NCI-H524 treated with DMSO at 0.1 percent for 48 hours (cell line): ENCODE results near the gene ZBTB7A.

Experiments
- DNase-seq: peaks from one replicate; lab custom pipeline; 2025; lab: John Stamatoyannopoulos, UW

Gene ZBTB7A

DNA sequence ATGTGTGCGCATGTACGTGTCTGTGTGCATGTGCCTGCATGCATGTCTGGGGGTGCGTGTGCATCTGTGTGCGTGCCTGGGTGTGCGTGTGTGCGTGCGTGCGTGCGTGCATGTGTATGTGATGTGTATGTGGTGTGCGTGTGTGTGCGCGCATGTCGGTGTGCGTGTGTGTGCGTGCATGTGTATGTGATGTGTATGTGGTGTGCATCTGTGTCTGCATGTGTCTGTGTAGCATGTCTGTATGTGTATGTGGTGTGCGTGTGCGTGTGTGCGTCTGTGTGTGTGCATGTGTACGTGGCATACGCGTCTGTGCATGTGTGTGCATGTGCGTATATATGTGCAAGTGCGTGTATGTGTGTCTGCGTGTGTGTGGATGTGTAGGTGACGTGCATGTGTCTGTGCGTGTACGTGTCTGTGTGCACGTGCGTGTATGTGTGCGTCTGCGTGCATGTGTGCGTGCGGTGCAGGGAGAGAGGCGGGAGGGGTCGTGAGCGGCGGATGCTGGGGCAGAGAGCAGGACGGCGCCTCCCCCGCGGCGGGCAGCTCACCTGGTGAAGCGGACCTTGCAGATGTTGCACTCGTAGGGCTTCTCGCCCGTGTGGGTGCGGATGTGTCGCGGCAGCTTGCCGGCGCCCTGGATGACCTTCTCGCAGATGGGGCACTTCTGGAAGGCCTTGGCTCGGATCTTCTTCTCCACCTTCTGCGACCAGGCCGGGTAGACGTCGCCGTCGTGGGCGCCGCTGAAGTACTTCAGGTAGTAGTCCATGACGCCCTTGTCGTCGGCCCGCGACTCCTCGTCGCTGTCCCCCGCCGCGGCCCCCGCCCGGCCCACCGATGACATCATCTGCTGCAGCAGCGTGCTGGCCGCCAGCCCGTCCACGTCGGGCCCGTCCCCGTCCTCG is 13.0 kb downstream of the ZBTB7A start:
- DNase-seq = no peak

DNA sequence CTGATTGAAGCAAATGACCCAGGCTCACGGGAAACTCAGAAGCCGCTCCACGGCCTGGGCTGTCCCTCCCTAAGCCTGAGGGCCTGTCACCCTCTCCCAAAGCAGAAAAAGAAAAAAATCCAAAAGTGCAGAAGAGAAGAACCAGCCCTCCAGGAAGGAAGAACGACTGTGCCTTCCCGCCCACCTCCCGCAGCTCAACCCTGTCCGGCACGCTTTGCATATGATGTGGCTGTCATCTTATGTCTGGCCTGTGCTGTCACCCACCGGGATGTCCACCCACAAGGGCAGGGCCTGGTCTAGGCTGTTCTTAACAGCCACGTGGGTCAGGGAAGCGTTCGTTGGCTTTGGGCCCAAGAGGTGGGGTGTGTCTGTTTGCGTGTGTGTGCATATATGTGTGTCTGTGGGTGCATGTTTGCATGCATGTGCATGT is 13.7 kb downstream of the ZBTB7A start:
- no peak for DNase-seq

DNA sequence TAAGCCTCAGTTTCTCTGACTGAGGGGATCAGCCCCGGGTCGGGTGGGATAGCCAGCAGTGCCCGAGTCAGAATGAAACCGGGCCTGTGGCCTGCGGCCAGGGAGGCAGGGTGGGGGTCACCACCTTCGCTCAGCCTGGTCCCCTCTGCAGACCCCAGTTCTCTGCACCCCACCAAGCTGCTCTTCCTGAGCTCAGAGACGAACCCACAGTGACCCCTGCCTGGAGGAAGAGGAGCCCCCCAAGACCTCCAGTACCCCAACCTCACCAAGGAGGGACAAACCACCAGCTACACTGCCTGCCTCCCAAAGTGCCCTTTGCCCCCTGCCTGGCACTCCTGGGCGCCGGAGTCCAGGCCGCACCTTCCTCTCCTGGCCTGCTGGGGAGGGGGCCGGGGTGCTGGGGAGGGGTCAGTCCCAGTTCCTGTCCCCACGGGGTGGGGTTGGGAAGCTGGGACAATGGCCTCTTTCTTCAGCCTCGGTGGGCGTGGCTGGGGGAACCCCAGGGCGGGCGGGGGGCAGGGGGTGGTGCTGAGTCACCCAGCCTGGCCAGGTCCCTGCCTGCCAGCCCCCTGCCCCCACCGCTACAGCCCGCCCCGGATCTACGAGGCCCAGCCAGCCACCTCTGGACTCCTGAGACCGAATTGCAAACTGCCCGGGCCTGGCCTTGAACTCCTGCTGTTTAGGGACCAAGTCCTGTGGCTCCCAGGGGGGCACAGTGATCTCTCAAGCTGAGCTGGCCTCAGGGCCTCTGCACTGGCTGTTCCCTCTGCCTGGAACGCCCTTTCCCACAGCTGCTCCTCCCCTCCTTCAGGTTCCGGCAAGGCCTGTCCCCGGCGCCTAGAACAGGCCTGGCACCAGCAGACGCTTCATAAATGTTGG is 14.3 kb downstream of the ZBTB7A start:
- DNase-seq = no peak

DNA sequence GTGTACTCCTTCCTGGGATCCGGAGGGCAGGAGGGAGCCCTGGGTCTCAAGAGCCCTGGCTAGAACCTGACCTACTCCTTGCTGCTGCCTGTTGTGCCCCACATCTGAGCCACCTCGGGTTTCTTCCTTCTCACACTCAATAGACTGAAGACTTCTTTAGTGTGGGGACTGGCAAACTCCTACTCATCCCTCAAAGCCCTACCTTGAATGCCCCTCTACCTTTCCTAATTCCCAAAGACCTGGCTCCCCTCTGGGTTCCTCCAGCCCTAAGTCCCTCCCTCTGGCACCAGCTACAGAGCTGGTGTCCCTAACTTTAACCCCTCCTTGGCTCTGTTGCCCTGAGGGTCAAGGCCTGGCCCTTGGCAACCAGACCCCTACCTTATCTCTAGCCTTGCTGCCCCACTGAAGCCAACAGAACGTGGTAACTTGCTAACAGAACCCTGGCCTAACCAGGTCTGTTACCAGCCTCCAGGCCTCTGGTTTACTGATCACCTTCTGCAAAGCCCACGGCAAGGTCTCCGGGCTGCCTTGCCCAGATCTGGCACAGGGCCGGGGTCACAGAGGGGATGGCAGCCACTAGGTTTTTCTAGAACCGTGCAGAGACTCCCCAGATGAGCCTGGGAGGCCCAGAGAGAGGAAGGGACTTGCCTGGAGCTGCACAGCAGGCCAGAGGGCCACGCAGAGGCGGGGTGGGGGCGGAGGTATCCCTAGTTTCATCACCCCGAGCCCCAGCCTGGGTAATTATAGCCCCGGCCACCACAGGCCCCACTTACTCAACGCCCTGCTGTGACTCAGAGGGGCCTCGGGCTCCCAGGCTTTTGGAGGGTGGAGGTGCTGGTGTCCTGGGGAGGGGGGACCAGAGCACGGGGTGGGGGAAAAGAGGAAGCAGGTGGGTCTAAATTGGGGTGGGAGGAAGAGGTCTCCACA is 15.3 kb downstream of the ZBTB7A start:
- DNase-seq = no peak

DNA sequence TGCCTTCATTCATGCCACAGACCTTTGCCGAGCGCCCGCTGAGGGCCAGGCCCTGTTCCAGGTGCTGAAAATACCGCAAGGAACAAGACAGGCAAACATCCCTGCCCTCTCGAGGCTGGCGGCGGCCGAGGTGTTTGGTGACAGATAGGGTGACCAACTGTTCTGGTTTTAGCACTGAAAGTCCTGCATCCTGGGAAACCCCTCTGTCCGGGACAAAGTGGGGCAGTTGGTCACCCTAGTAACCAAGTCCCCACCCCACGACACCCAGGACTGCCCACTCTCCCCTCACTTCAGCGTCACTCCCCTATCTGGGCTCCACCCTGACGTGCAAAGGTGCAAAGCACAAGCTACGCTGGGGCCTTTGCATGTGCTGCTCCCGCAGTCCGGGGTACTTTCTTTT is 17.3 kb downstream of the ZBTB7A start:
- no peak for DNase-seq

DNA sequence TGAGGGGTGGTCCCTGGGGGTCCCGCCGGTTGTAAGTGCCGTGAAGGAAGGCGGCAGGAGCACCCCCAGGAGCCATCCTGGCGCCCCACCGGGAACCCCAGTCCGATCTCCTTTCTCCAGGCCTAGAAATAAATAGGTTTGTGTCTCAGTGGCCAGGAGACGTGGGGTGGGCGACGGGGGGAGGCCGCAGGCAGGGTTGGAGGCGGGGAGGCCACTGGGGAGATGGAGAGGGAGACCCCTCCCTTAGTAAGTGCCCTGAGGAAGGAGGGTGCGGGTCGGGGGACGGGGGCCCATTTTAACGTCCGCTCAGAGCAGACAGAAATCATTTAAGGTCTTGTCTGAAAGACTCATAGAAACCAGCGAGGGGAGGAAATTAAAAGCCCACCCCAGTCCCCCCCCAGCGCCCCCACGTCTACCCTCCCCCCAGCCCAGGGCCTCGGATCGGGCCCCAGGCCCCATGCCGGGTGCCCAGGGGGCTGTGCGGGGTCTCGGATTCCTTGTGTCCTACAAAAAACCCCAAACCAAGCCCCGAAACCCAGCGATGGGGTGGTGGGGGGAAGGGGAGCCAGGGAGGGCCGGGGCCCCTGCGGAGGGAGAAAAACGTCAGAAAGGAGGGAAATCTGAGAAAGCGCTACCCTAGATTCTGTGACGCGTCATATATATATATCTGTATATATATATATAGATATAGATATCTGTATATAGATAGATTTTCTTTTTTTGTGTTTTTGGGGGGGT is 19.6 kb downstream of the ZBTB7A start:
- no peak for DNase-seq

DNA sequence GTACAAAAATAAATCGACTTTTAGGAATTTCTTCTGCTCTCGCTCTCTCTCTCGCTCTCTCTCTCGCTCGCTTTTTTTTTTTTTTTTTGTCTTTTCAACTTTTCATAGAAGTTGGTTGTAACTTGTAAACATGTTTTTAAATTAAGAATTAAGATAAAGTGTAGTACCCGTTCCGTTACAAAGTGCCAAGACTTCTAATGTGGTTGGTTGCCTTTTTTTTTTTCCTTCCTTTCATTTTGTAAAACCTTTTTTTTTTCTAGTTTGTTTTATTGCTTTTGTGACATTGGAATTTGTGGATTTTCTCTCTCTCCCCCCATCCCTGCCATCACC is 20.4 kb downstream of the ZBTB7A start:
- DNase-seq = no peak

DNA sequence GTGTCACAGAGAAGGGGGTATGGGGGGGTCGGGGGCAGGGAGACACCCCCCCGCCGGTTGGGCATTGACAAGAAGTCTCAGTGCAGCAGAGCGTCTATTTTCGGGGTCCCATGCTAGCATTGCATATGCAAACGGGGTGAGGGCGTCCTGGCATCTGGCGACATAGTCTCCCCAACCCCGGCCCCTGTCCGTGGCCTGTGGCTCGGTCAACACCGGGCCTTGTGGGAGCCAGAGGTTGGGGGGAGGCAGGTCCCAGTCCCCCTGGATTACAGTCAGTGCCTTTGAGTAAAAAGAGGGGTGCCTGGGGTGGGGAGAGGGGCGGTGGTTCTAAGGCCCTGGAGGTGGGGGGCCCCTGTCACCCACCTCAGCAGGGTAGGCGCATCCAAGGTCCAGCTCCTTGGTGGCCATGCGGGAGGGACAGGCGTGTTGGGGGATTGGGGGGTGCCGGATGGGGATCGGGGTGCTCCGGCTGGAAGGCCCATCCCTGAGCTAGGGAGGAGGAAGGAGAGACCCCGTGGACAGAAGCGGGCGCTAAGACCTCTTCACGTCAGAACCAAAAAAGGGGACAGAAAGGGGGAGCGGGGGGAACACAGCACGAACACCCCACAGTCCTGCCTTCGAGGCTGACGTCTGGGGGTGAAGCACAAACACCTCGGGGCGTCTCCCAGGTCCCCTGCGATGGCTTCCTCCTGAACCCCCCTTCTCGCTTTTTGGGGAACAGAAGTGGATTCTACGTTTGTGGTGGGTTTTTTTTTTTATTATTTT is 20.9 kb downstream of the ZBTB7A start:
- no peak for DNase-seq

DNA sequence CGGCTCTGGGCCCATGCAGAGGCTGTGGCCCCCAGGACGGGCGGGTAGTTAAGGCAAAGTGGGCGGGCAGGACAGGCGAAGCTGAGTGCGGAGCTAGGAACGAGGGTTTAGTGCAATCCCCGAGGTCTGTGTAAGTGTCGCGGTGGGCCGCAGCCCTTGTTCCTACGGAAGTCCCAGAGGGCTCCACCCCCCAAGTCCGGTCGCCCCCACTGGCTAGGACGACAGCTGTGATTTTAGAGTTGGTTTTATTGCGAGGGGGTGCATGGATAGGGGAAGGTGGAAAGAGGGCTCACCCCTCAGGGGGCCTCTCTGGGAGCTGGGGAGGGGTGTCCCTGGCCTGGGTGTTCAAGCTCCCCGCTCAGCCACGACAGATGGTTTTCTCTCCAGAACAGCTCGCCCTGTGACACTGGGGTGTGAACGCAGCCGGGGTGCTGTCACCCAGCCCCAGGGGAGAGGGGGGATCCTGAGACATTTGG is 21.7 kb downstream of the ZBTB7A start:
- no peak for DNase-seq

DNA sequence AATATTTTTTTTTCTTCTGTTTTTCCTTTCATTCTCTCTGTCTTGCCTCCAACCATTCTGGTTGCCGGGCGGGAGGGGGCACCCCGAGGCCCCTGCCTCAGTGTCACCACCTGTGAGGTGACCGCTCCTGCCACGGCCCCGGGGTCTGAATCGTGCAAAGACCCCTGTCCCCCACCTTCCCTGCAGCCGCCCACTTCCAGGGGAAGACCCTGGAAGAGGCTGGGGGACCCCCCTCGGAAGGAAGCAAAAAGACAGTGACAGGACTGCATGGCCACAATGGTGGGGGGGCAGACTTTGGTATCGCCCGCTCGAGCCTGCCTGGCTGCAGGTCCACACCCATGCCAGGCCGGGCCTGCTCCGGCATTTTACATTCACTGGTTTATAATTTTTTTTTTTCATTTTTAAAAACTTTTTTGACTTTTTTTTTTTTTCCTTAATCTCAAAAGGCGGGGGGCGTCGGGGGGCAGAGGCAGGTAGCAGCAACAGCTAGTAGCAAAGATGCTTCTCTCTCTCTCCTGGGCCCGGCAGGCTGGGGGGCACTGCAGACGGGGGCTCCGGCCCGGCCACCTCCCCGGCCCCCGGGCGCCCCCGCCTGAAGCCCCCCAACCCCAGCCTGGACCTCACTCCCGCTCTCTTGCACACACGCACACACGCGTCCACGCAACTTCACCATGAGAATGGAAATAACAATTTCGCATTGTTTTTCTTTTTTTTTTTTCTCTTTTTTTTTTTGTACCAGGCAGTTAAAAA is 22.6 kb downstream of the ZBTB7A start:
- DNase-seq = no peak

DNA sequence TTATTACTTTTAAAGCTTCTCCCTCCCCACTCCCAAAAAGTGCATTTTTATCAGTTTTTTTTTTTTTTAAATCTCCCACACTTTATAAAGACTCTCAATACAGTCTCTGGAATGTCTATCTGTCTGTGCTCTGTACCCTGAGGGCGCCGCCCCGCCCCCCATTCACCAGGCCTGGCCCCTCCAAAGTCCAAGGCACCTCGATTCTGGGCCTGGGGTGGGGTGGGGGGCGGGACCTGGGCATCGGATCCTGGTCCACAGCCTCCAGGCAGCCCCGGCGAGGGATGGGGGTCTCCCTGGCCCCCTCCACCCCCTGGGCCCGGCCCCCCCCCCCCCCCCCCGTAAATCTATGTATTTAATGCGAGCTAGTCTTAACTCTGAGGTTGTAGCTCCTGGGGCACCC is 23.3 kb downstream of the ZBTB7A start:
- no peak for DNase-seq

DNA sequence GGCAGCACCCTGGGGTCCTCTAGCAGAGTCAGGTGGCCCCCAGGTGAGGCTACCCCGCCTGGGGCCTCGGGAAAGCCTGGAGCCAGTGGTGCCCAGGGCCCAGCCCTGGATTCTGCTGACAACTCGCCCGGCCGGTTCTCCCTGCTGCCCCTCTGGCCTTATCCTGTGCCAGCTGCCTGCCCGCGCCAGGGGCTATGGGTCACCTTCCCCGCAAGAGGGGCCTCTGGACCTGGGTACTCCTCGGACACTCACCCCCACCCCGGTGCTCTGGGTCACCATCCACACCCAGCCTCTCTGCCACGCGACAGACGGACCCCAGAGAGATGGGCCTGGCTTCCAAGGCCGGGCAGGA is 24.0 kb downstream of the ZBTB7A start:
- no peak for DNase-seq

DNA sequence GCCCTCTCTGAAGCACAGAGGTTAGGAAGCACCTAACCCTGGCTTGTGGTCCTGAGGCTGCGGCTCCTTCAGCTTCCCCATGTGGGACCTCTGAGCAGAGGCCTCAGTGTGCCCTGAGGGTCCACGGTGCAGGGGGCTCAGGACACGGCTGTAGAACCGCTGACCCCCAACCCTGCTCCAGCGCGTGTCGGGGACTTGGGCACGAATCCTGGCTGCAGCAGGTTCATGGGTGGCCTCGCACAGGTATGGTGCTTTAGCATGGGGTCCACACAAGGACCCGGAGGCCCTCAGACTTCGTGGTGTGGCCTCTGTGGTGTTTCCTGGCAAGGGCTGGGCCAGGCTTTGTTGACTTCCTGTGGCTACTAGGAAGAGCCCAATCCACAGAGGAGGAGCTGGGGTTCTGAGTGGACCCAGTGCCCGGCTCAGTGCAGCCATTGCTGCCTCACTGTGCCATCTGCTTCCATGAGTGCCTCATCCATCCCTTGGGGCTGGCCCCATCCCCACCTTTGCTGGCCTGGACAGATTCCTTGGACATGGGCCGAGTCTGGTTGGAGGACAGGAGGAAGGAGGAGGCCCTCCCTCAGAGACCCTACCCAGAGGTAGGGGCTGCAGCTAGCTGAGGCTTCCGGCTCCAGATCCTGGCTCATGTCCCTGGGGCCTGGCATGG is 24.5 kb downstream of the ZBTB7A start:
- no peak for DNase-seq

DNA sequence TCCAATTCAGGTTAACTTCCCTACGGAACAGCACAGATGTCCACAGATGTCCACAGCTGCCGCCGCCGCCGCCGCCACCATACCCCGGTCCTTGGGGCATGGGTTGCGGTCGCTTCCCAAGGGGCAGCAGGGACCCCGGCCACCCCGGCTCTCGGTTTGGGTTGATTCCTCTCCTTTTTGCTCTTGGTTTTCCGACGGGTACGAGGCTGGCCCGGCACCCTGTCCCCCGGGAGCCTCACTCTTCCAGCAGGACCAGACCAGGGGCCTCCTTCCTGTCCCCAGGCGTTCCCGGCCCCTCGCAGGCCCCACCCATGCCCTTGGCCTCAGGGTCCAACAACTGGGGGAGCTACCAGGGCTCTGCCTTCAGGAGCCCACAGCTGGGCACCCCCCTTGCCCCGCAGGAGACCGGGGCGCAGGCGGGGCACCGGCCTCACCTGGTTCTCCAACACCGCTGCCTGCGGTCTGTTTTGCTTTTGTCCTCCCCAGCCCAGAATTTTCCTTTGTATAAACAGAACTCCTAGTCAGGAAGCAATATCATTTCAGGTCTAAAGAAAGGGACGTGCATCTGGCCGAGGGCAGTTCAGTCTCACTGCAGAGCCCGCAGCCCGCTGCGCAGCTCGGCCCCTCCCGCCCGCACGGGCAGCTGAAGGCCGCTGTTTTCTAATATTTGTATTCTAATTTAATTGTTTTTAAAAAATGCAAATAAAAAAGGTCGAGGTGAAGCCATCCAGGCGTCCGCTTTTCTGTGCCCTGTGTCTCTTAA is 27.9 kb downstream of the ZBTB7A start:
- DNase-seq = no peak

DNA sequence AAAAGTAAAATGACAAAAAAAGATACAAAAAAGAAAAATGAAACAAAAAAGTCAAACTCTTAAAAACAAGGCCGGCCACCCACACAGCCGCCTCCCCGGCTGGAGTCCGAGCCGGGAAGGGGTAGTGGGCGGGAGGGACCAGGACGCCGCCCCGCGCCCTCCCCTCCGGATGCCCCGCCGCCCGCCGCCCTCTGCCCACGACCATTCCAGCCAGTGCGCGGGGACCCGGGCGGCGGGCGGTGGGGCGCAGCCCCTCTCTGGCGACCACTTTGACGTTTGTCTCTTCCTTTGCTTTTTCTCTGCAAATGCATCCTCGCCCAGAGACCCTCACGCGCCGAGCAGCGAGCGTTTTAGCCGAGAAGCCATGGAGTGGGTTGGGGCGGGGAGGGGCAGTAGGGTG is 28.6 kb downstream of the ZBTB7A start:
- DNase-seq = no peak

DNA sequence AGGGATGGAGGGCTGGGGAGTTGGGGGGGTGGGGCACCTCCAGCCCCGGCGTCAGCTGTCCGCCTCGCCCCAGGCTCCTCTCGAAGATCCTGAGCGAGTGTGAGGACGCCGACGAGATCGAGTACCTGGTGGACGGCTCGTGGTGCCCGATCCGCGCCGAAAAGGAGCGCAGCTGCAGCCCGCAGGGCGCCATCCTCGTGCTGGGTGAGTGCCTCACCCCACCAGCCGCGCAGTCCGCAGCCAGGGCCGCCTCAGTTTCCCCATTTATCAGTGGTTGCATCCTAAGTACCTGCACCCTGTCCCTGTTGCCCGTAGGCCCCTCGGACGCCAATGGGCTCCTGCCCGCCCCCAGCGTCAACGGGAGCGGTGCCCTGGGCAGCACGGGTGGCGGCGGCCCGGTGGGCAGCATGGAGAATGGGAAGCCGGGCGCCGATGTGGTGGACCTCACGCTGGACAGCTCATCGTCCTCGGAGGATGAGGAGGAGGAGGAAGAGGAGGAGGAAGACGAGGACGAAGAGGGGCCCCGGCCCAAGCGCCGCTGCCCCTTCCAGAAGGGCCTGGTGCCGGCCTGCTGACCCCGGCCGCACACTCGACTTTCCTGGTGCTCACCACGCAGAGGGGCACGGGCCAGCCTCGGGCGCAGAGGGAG is 29.3 kb downstream of the ZBTB7A start:
- no peak for DNase-seq

DNA sequence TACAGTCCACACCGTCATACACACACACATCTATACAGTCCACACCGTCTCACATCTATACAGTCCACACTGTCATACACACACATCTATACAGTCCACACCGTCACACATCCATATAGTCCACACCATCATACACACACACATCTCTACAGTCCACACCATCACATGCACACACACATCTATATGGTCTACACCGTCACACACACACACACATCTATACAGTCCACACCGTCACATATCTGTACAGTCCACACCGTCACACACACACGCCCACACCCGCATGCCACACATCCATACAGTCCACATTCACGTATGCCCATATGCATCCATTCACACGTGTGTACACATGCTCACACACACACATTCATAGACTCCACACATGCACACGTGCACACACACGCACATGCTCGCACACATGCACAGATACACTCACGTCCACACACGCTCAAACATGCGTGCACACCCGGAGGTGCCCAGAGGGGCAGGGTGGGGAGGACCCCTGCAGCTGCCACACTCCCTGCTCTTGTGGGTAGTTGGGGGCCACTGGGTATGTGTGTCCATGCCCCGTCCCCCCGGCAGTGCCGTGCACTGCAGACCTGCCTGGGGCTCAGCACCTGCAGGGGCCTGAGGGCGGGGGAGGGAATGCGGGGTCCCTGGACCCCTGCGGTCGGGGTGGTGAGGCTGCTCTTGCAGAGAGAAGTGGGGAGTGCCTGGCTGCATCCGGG is 30.0 kb downstream of the ZBTB7A start:
- no peak for DNase-seq
